Bronchial epithelial cell (primary cell): ENCODE results near the gene MANF. TPM values are rescaled to one million over a fixed set of nuclear protein-coding genes. Genes with fewer than 3 reads are reported as not detected.

Source experiments
- DNase-seq: peaks from one replicate; pipeline ENCODE4 v3.0.0-alpha.2; 2010; ENCODE audit warnings: low read depth
- FAIRE-seq: peaks from 2 replicates; lab custom pipeline; 2011; peaks lifted over from hg19 to GRCh38; lab: Jason Lieb, UNC
- H3K27me3 ChIP-seq: 2 replicates; pipeline ENCODE4 v1.5.1; 2011; ENCODE audit warnings: low read length; ENCODE audit not compliant: control insufficient read depth, insufficient read depth
- H3K36me3 ChIP-seq: 2 replicates; pipeline ENCODE4 v1.5.1; 2011; ENCODE audit warnings: low read length; ENCODE audit not compliant: control insufficient read depth, insufficient read depth
- H3K4me3 ChIP-seq: 2 replicates; pipeline ENCODE4 v1.5.1; 2011; ENCODE audit warnings: mild to moderate bottlenecking, low read depth, low read length, control low read depth
- total RNA-seq: library from RNA; depleted of rRNA; stranded (reverse); fragments of >200 nt; gene quantifications from 2 replicates; pipeline ENCODE4 v1.2.1, GENCODE V29; 2014
- TF ChIP-seq, protein P1 (sequence below): IDR thresholded peaks from 2 replicates; pipeline ENCODE4 v1.5.1; 2011; ENCODE audit warnings: mild to moderate bottlenecking, moderate library complexity, low read length, control low read depth, inconsistent platforms; ENCODE audit not compliant: insufficient read depth, severe bottlenecking

MANF gene
- total RNA-seq, 1 donor from 2014 or later = 315 TPM

DNA sequence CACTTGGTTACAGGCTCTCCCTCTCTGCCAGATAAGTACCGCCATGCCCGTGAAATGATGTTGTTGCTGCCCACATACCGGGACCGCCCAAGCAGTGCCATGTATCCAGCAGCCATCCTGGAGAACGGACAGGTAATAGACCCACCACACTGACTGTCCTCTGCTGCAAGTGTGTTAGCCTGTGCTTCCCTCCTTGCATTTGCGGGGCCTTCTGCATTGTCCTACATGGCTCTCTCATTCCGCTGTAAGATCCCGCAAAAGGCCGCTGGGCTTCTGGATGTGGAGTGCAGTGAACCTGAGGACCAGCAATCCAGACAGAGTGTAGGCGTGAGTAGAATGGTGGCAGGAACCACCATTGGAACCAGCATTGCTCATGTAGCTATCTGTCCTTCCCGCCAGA, 10.6 kb upstream of the MANF start:
- FAIRE-seq (peak; percentile 89), DNase-seq (no peak)
- Histone ChIP-seq H3K4me3 (no peak overlapping the region), H3K27me3 (no peaks in the 10 kb centered on the region), H3K36me3 (no peaks in the 10 kb centered on the region)
- TF ChIP-seq, protein P1, sequence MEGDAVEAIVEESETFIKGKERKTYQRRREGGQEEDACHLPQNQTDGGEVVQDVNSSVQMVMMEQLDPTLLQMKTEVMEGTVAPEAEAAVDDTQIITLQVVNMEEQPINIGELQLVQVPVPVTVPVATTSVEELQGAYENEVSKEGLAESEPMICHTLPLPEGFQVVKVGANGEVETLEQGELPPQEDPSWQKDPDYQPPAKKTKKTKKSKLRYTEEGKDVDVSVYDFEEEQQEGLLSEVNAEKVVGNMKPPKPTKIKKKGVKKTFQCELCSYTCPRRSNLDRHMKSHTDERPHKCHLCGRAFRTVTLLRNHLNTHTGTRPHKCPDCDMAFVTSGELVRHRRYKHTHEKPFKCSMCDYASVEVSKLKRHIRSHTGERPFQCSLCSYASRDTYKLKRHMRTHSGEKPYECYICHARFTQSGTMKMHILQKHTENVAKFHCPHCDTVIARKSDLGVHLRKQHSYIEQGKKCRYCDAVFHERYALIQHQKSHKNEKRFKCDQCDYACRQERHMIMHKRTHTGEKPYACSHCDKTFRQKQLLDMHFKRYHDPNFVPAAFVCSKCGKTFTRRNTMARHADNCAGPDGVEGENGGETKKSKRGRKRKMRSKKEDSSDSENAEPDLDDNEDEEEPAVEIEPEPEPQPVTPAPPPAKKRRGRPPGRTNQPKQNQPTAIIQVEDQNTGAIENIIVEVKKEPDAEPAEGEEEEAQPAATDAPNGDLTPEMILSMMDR = no peak

GRCh38 chr3:51375136-51375535, 10.0 kb upstream of the MANF start:
- Histone ChIP-seq H3K36me3 (no peaks in the 10 kb centered on the region), H3K27me3 (no peaks in the 10 kb centered on the region), H3K4me3 (no peak overlapping the region)
- TF ChIP-seq, protein P1 = no peak
- DNase-seq (no peak), FAIRE-seq (no peak)

DNA sequence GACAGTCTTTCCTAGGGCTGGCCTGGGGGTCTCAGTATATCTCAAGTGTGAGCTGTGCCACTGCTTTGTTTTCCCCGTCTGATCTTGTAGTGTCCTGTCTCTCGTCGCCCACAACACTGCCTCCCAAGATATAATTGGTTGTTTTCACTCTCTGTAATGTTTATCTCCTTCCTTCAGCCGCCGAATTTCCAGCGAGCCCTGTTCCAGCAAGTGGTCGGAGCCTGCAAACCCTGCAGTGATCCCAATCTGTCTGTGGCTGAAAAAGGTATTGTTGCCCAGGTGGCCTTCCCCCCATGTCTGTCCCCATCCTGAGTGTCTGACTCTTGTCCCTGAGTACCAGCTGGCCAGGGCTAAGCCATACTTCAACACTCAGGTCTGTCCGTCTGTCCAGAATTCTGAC, 9.5 kb upstream of the MANF start:
- Histone ChIP-seq H3K27me3 (no peaks in the 10 kb centered on the region), H3K4me3 (no peak overlapping the region), H3K36me3 (no peaks in the 10 kb centered on the region)
- FAIRE-seq = no peak
- TF ChIP-seq, protein P1 = no peak
- no peak for DNase-seq

DNA sequence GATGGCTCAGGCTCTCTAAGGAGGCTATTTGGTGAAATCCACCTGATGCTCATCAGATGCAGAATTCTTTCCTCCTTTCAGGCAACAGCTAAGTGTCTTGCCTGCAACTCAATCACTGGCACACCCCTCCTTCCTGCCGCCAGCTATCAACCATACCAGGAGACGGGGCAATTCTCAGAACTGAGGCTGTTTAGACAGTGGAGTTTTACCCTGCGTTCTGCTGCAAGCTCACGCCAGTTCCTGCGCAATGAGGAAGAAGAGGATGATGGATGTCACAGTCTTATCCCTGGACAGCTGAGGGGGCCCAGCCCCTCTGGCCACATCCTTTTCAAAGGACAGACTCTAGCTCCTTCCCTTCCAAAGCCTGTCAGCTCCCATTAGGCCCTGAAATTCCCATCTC, 7.0 kb upstream of the MANF start:
- TF ChIP-seq, protein P1 = no peak
- no peak for DNase-seq
- Histone ChIP-seq H3K27me3 (no peaks in the 10 kb centered on the region), H3K4me3 (no peak overlapping the region), H3K36me3 (no peaks in the 10 kb centered on the region)
- FAIRE-seq = no peak

GRCh38 chr3:51378726-51379125, 6.4 kb upstream of the MANF start:
- H3K4me3 ChIP-seq = no peak overlapping the region
- no peak for DNase-seq
- H3K36me3 ChIP-seq = no peaks in the 10 kb centered on the region
- no peaks in the 10 kb centered on the region for H3K27me3 ChIP-seq
- TF ChIP-seq, protein P1 = no peak
- FAIRE-seq = no peak

DNA sequence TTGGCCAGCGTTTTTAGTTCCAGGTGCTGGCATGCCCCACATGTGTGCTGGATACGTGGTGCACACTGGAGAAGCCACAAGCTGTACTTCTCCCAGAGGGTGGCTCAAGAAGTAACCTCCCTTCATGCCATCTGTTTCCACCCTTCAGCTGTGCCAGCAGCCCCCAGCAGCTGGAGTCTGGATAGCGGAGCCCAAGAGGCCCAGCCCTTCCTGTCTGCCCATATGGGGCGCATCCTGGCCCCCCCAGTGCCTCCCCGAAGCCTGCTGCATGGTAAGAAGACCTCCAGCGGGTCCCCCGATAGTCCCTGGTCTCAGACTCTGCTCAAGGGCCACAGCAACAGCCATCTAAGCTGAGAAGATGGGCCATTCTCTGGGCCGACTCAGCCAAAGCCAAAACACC, 5.8 kb upstream of the MANF start:
- Histone ChIP-seq H3K36me3 (no peaks in the 10 kb centered on the region), H3K27me3 (no peaks in the 10 kb centered on the region), H3K4me3 (no peak overlapping the region)
- no peak for DNase-seq
- TF ChIP-seq, protein P1 = no peak
- peak; percentile 50 for FAIRE-seq
